B cell (primary cell): ENCODE data around the gene B3GALT6. TPM values are rescaled to one million over a fixed set of nuclear protein-coding genes. Genes with fewer than 3 reads are reported as not detected.

ENCODE experiments used
- ATAC-seq: fragments of 200-7000 bp; cut with Tn5 transposase; one replicate; pipeline ENCODE4 v1.10.0; 2021; ENCODE audit warnings: low read depth, mild to moderate bottlenecking, moderate number of reproducible peaks, moderate library complexity
- CTCF ChIA-PET: fragments of 350-600 bp; sonication (Branson Sonifier 250); formaldehyde crosslinking; loops from one replicate; lab custom pipeline; 2021; ENCODE audit warnings: antibody characterized with exemption, inconsistent platforms; lab: Charles Lee
- POLR2A ChIA-PET: fragments of 350-600 bp; sonication (Branson Sonifier 250); formaldehyde crosslinking; loops from one replicate; lab custom pipeline; 2021; ENCODE audit warnings: antibody characterized with exemption; lab: Charles Lee
- DNase-seq: peaks from one replicate; pipeline ENCODE4 v3.0.0; 2013
- H2AFZ ChIP-seq: 2 replicates; pipeline ENCODE4 v1.6.1; 2012; ENCODE audit warnings: mild to moderate bottlenecking, low read depth, low read length; ENCODE audit not compliant: insufficient read depth, poor library complexity, severe bottlenecking
- H3K27ac ChIP-seq, 2 donors: 1 replicate in 1 of 2; 2 replicates in 1 of 2; pipeline ENCODE4 v1.5.1; 2012 to 2013; ENCODE audit warnings: low read length in 2 of 2, mild to moderate bottlenecking in 2 of 2, moderate library complexity in 1 of 2
- H3K27me3 ChIP-seq, 4 experiments: fragments of 200-600 bp in 1 of 4; sonication (generic) in 1 of 4; replicated peaks in 1 of 4; 1 replicate in 2 of 4; 2 replicates in 2 of 4; pipeline versions ENCODE4 v1.6.1 to v1.7.0; 2013 to 2016; ENCODE audit warnings: low read length in 3 of 4, mild to moderate bottlenecking in 2 of 4, mixed read lengths in 1 of 4, moderate library complexity in 1 of 4; ENCODE audit not compliant: insufficient read depth in 4 of 4, control insufficient read depth in 3 of 4; ENCODE audit errors: control extremely low read depth in 1 of 4
- H3K36me3 ChIP-seq, 2 experiments: replicated peaks in 1 of 2; 1 replicate in 1 of 2; 2 replicates in 1 of 2; pipeline versions ENCODE4 v1.6.1 to v1.7.1; 2013; ENCODE audit warnings: low read length in 1 of 2; ENCODE audit not compliant: insufficient read depth in 2 of 2, control insufficient read depth in 1 of 2; ENCODE audit errors: control extremely low read depth in 1 of 2, extremely low read depth in 1 of 2
- H3K4me1 ChIP-seq, 2 donors: fragments of 200-600 bp in 1 of 2; sonication (generic) in 1 of 2; 1 replicate in 1 of 2; 2 replicates in 1 of 2; pipeline versions ENCODE4 v1.5.1 to v1.6.1; 2013 to 2017; ENCODE audit warnings: low read length in 2 of 2; ENCODE audit not compliant: control insufficient read depth in 2 of 2, insufficient read depth in 2 of 2
- H3K4me2 ChIP-seq: replicated peaks from 2 replicates; pipeline ENCODE3; 2012; ENCODE audit warnings: mild to moderate bottlenecking, low read depth, low read length; ENCODE audit not compliant: poor library complexity, severe bottlenecking
- H3K4me3 ChIP-seq, 5 experiments: fragments of 200-600 bp in 1 of 5; sonication (generic) in 1 of 5; 1 replicate in 3 of 5; 2 replicates in 2 of 5; pipeline versions ENCODE4 v1.5.1 to v1.7.0; 2011 to 2016; ENCODE audit warnings: low read length in 4 of 5, mild to moderate bottlenecking in 4 of 5, low read depth in 2 of 5, control low read depth in 1 of 5, moderate library complexity in 1 of 5; ENCODE audit not compliant: insufficient read depth in 1 of 5; ENCODE audit errors: control extremely low read depth in 1 of 5, extremely low read depth in 1 of 5
- H3K79me2 ChIP-seq: fragments of 200-600 bp; sonication (generic); one replicate; pipeline ENCODE4 v1.6.0; 2016; ENCODE audit warnings: low read length; ENCODE audit not compliant: control insufficient read depth, insufficient read depth
- H3K9ac ChIP-seq: fragments of 200-600 bp; sonication (generic); 2 replicates; pipeline ENCODE4 v1.6.1; 2017; ENCODE audit warnings: mild to moderate bottlenecking, low read length, moderate library complexity
- H3K9me3 ChIP-seq, 3 donors: one replicate each; pipeline versions ENCODE4 v1.6.1 to v1.7.1; 2013; ENCODE audit warnings: low read length in 2 of 3; ENCODE audit not compliant: control insufficient read depth in 2 of 3, insufficient read depth in 1 of 3; ENCODE audit errors: control extremely low read depth in 1 of 3
- H4K20me1 ChIP-seq: 2 replicates; pipeline ENCODE4 v1.6.0; 2012; ENCODE audit warnings: mild to moderate bottlenecking, low read length; ENCODE audit not compliant: insufficient read depth, control insufficient read depth, poor library complexity, severe bottlenecking
- H3K27ac Mint-ChIP-seq: one replicate; pipeline ENCODE4 v1.8.0; 2021; ENCODE audit warnings: mixed read lengths
- H3K27me3 Mint-ChIP-seq: one replicate; pipeline ENCODE4 v1.8.0; 2021; ENCODE audit warnings: mixed read lengths
- H3K4me1 Mint-ChIP-seq: one replicate; pipeline ENCODE4 v1.8.0; 2021; ENCODE audit warnings: mixed read lengths
- H3K4me3 Mint-ChIP-seq: one replicate; pipeline ENCODE4 v1.8.0; 2021; ENCODE audit warnings: mixed read lengths
- H3K9me3 Mint-ChIP-seq: one replicate; pipeline ENCODE4 v1.8.0; 2022; ENCODE audit warnings: mixed read lengths; ENCODE audit not compliant: insufficient read depth
- CTCF ChIP-seq: fragments of 200-600 bp; IDR thresholded peaks from one replicate; pipeline ENCODE4 v1.8.0; 2022; ENCODE audit warnings: antibody characterized with exemption, mild to moderate bottlenecking
- EZH2 ChIP-seq: IDR thresholded peaks from 2 replicates; pipeline ENCODE4 v1.6.1; 2012; ENCODE audit warnings: borderline replicate concordance, low read depth, mild to moderate bottlenecking, moderate library complexity, low read length; ENCODE audit not compliant: insufficient read depth, poor library complexity, severe bottlenecking
- WGBS: methylation state at CpG from one replicate; pipeline ENCODE4 v1.1.5; 2013; ENCODE audit warnings: missing lambda C conversion rate; ENCODE audit not compliant: insufficient coverage; 5-methylcytosine and 5-hydroxymethylcytosine counted together
- intact Hi-C: fragments of 100-400 bp; cut with micrococcal nuclease; formaldehyde crosslinking; loops from one replicate; pipeline ENCODE4 v1.10.0; 2022
- polyA plus RNA-seq: library from polyadenylated mRNA; depleted of rRNA; stranded (reverse); fragments of >200 nt; gene quantifications from 2 replicates; pipeline ENCODE4 v1.2.3, GENCODE V29; 2012
- total RNA-seq, 2 donors: library from RNA; stranded (reverse); fragments of 120-200 nt in 1 of 2; gene quantifications; 1 replicate in 1 of 2; 2 replicates in 1 of 2; pipeline versions ENCODE4 v1.2.3 to v1.2.4, GENCODE V29; 2013 to 2022

Gene B3GALT6
- total and polyA plus RNA-seq, 2 donors (not counting 1 experiment from before 2014, with no cell fraction given): 5.9 to 21.0 TPM

- Histone ChIP-seq H4K20me1 (peaks cover 80% of the 10 kb centered on the region), H3K79me2 (peaks cover 55% of the 10 kb centered on the region), H3K4me1 (peaks cover 0 to 4% of the 10 kb centered on the region in 2 donors), H3K9ac (no peak overlapping the region), H3K27ac (no peak overlapping the region), H2AFZ (no peak overlapping the region), H3K4me3 (no peak overlapping the region), H3K4me2 (no peak overlapping the region), H3K27me3 (no peaks in the 10 kb centered on the region), H3K36me3 (peaks cover 0 to 53% of the 10 kb centered on the region in 2 experiments), H3K9me3 (no peaks in the 10 kb centered on the region)
- WGBS: 97% methylated on average over 17 of the region's 17 CpGs
- Mint-ChIP-seq H3K27ac (no peak overlapping the region), H3K4me3 (no peak overlapping the region), H3K27me3 (no peaks in the 10 kb centered on the region), H3K4me1 (peaks cover 16% of the 10 kb centered on the region), H3K9me3 (no peaks in the 10 kb centered on the region)
- ChIA-PET POLR2A (interaction anchor here (1.1 to 1.2 kb wide), 2 partner anchors 11 kb away, joined by 4 to 8 read pairs; no protein-coding TSS in a partner anchor), CTCF (interaction anchor here (0.7 to 4.5 kb wide), 2 partner anchors 140 to 155 kb away, joined by 3 to 26 read pairs; no protein-coding TSS in a partner anchor)
- intact Hi-C loops: no loop called here
- TF ChIP-seq CTCF (no peak), EZH2 (no peak)
- no peak for ATAC-seq
- no peak for DNase-seq
Measured at GRCh38 chr1:1262071-1262470, 30.0 kb downstream of the B3GALT6 start.

- no peak for ATAC-seq
- Histone ChIP-seq H4K20me1 (peaks cover 81% of the 10 kb centered on the region), H3K36me3 (peaks cover 0 to 59% of the 10 kb centered on the region in 2 experiments), H3K27me3 (no peaks in the 10 kb centered on the region), H3K27ac (no peak overlapping the region), H3K4me2 (no peak overlapping the region), H3K4me3 (no peak overlapping the region), H3K9me3 (no peaks in the 10 kb centered on the region), H3K79me2 (peaks cover 62% of the 10 kb centered on the region), H3K9ac (no peak overlapping the region), H2AFZ (no peak overlapping the region), H3K4me1 (peaks cover 0 to 4% of the 10 kb centered on the region in 2 donors)
- no peaks in the 10 kb centered on the region for H3K27me3 Mint-ChIP-seq
- H3K27ac Mint-ChIP-seq: no peak overlapping the region
- TF ChIP-seq CTCF (no peak), EZH2 (no peak)
- intact Hi-C loops: no loop called here
- POLR2A ChIA-PET: no interaction called here
- CTCF ChIA-PET: interaction anchor here (4.5 kb wide), 1 partner anchor 141 kb away, joined by 26 read pairs; no protein-coding TSS in a partner anchor
- no peak overlapping the region for H3K4me3 Mint-ChIP-seq
- no peak for DNase-seq
- WGBS: 95% methylated on average over 8 of the region's 8 CpGs
- no peaks in the 10 kb centered on the region for H3K9me3 Mint-ChIP-seq
- H3K4me1 Mint-ChIP-seq: peaks cover 16% of the 10 kb centered on the region
Measured at GRCh38 chr1:1262758-1263157, 30.7 kb downstream of the B3GALT6 start.
